Measurements from ENCODE around the gene ACO2. TPM values are rescaled to one million over a fixed set of nuclear protein-coding genes. Genes with fewer than 3 reads are reported as not detected.
"Not testable (repeated sequence)": the region's sequence is repeated elsewhere in the genome, so short reads cannot be mapped to it uniquely, and the experiment has no call there.

The ACO2 gene
- total RNA-seq, 6 donors from 2014 or later, result 51.3 to 102 (median 83.4) TPM

DNA sequence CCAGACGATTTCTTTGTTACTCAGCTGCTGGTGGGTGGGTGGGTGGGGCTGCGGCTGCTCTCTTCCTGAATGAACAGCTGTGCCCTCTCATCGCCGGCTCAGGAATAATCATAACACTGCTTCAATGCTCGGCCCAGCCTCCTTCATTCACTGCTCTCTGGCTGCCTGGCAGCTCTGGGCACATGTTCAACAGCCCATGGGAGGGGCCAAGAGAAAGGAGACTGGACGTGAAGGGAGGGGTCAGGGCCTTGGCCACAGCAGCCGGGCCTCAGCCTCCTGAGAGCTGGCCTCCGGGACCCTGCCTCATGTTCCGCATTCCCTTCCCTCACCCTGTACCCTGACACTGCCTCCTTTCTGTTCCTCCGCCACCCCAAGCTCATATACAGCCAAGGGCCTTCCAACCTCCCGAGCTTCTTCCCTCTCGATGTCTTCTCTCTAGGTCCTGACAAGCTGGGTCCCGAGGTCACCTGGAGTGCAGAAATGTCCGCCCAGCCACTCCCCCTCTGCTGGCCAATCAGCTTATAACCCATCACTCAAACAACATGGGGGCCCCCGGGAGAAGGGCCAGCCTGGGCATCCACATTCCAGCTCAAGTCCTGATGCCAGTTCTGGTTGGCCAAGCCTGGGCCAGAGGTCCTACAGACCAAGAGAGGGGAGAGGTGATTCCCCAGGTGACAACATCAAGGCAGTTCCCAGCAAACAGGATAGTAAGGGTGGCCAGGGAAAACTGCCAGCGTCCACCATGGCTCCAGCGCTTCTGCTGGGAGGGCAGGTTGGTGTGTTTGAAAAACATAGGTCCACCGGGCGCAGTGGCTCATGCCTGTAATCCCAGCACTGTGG, 88.7 kb downstream of the ACO2 start:
- peak; percentile 75 to 86 for ATAC-seq (ENCODE audit: low FRiP score in 2 of 2)
- peaks cover 7 to 26% (median 14%) of the 10 kb centered on the region in 4 donors for H3K4me1 ChIP-seq
- H3K27ac ChIP-seq, result peak overlapping the region; percentile 20 to 79 (median 70)
- TF ChIP-seq EP300 (IDR thresholded peaks at IDR 0.05) (peak in 1 of 4 donors; percentile 40), POLR2AphosphoS5 (IDR thresholded peaks at IDR 0.05) (peak; percentile 8 to 47)
- TF ChIP-seq, protein P1, sequence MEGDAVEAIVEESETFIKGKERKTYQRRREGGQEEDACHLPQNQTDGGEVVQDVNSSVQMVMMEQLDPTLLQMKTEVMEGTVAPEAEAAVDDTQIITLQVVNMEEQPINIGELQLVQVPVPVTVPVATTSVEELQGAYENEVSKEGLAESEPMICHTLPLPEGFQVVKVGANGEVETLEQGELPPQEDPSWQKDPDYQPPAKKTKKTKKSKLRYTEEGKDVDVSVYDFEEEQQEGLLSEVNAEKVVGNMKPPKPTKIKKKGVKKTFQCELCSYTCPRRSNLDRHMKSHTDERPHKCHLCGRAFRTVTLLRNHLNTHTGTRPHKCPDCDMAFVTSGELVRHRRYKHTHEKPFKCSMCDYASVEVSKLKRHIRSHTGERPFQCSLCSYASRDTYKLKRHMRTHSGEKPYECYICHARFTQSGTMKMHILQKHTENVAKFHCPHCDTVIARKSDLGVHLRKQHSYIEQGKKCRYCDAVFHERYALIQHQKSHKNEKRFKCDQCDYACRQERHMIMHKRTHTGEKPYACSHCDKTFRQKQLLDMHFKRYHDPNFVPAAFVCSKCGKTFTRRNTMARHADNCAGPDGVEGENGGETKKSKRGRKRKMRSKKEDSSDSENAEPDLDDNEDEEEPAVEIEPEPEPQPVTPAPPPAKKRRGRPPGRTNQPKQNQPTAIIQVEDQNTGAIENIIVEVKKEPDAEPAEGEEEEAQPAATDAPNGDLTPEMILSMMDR (IDR thresholded peaks at IDR 0.05), result no peak
- peak in 1 of 2 donors; percentile 83 for DNase-seq
- no peaks in the 10 kb centered on the region for H3K36me3 ChIP-seq
- WGBS, 2 donors, result 41 to 57% methylated on average over 11 to 19 of the region's 19 CpGs
- no peak overlapping the region for H3K4me3 ChIP-seq
- H3K27me3 ChIP-seq, result no peaks in the 10 kb centered on the region
- H3K9me3 ChIP-seq, result no peaks in the 10 kb centered on the region

DNA sequence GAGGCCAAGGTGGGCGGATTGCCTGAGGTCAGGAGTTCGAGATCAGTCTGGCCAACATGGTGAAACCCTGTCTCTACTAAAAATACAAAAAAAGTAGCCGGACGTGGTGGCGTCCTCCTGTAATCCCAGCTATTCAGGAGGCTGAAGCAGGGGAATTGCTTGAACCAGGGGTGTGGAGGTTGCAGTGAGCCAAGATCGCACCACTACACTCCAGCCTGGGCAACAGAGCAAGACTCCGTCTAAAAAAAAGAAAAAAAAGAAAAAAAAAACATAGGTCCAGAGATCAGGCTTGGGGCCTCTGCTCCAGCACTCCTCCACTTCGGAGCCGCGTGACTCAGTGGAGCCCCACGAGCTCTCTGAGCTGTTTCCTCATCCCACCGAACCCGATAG, 89.3 kb downstream of the ACO2 start:
- H3K4me1 ChIP-seq, result peaks cover 7 to 26% (median 14%) of the 10 kb centered on the region in 4 donors
- H3K27ac ChIP-seq, result peak overlapping the region; percentile 20 to 79 (median 70)
- 90 to 91% methylated on average over 13 of the region's 13 CpGs for WGBS, 2 donors
- not testable (repeated sequence) for H3K9me3 ChIP-seq; H3K4me3 ChIP-seq; H3K27me3 ChIP-seq; ATAC-seq (ENCODE audit: low FRiP score in 2 of 2); DNase-seq; H3K36me3 ChIP-seq

DNA sequence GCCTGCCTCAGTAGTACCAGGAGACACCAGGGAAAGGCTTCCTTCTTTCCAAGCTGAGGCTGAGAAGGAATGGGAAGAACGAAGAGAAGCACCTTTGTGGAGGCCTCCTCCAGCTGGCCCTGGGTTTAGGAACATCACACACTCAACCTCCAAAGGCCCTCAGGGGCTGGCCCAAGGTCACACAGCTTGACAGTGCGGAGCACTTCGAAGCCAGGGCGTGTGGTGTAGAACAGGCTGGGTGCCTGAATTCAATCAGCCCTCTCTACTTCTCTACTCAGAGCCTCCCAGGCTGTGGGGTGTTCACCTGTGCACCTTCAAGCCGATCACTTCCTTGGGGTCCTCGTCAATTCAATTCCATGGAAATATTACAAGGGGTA, 91.2 kb downstream of the ACO2 start:
- Histone ChIP-seq H3K4me3 (peak overlapping the region in 2 of 4 donors; percentile 35 to 38), H3K27ac (peak overlapping the region; percentile 4 to 84 (median 56))
- 57 to 66% methylated on average over 3 to 6 of the region's 6 CpGs for WGBS, 2 donors

DNA sequence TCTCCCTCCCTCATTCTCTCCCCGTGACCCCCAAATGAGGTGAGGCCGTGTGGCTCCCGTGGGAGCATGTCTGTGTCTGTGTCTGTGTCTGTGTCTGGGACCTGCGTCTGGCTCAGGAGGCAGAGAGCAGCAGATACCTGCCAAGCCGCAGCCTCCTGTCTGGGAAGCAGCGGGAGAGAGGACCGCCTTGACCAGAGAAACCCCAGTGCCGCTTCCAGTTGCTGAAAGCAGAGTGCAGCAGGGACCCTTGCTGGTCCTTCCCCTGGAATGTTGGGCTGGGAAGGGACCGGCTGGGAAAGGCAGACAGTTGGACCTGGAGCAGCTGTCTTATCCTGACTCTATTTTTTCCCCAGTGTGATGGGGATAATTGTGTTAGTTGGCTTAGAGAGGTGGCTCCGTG, 92.4 kb downstream of the ACO2 start:
- WGBS, 2 donors, result 61 to 68% methylated on average over 4 to 10 of the region's 10 CpGs
- H3K9me3 ChIP-seq, result no peaks in the 10 kb centered on the region
- peak overlapping the region; percentile 31 to 84 (median 56) for H3K27ac ChIP-seq
- peak overlapping the region in 3 of 4 donors; percentile 6 to 38 (median 35) for H3K4me3 ChIP-seq
- H3K4me1 ChIP-seq, result peaks cover 7 to 26% (median 16%) of the 10 kb centered on the region in 4 donors
- ATAC-seq (ENCODE audit: low FRiP score in 2 of 2) (no peak), DNase-seq (no peak)
- H3K27me3 ChIP-seq, result no peaks in the 10 kb centered on the region
- H3K36me3 ChIP-seq, result no peaks in the 10 kb centered on the region
- no peak for TF ChIP-seq POLR2AphosphoS5 (IDR thresholded peaks at IDR 0.05)
- no peak for TF ChIP-seq EP300 (IDR thresholded peaks at IDR 0.05)
- no peak for TF ChIP-seq POLR2A (IDR thresholded peaks at IDR 0.05)
- TF ChIP-seq, protein P1 (IDR thresholded peaks at IDR 0.05), result no peak

More for the DNA sequence above, 91.2 kb downstream of the ACO2 start:
- no peaks in the 10 kb centered on the region for H3K27me3 ChIP-seq
- ATAC-seq (ENCODE audit: low FRiP score in 2 of 2) (no peak), DNase-seq (no peak)
- no peak for TF ChIP-seq POLR2A (IDR thresholded peaks at IDR 0.05)
- no peak for TF ChIP-seq EP300 (IDR thresholded peaks at IDR 0.05)
- no peak for TF ChIP-seq POLR2AphosphoS5 (IDR thresholded peaks at IDR 0.05)
- TF ChIP-seq, protein P1 (IDR thresholded peaks at IDR 0.05), result no peak
- H3K4me1 ChIP-seq, result peaks cover 7 to 26% (median 14%) of the 10 kb centered on the region in 4 donors
- no peaks in the 10 kb centered on the region for H3K9me3 ChIP-seq
- no peaks in the 10 kb centered on the region for H3K36me3 ChIP-seq

DNA sequence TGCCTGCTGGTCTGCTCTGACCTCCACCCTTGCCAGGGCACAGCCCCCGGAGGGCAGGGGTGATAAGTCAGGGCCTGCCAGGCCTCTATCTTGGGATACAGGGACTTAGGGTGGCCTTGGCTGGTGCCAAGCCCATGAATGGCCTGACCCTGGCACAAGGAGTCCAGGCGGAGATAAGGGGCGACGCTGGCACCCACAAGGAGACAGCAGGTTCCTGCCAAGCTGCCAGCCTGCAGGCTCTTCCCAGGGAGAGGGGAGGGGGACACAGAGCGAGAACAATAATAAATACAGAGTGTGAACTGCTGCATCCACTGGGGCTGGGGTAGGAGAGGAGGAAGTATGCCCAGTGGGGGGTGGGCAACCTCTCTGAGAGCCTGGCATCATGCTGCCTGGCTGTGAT, 92.9 kb downstream of the ACO2 start:
- ATAC-seq (ENCODE audit: low FRiP score in 2 of 2) (no peak), DNase-seq (no peak)
- H3K27me3 ChIP-seq, result no peaks in the 10 kb centered on the region
- no peaks in the 10 kb centered on the region for H3K36me3 ChIP-seq
- 72 to 79% methylated on average over 4 to 5 of the region's 5 CpGs for WGBS, 2 donors
- H3K9me3 ChIP-seq, result no peaks in the 10 kb centered on the region
- TF ChIP-seq POLR2A (IDR thresholded peaks at IDR 0.05) (no peak), EP300 (IDR thresholded peaks at IDR 0.05) (no peak), POLR2AphosphoS5 (IDR thresholded peaks at IDR 0.05) (no peak)
- TF ChIP-seq, protein P1 (IDR thresholded peaks at IDR 0.05), result no peak
- H3K27ac ChIP-seq, result peak overlapping the region in 3 of 4 donors; percentile 42 to 84 (median 71)
- H3K4me1 ChIP-seq, result peaks cover 4 to 23% (median 13%) of the 10 kb centered on the region in 4 donors
- H3K4me3 ChIP-seq, result peak overlapping the region in 3 of 4 donors; percentile 6 to 38 (median 35)

All from upper lobe of left lung (tissue), 6 donors.